Caki2 (cell line): ENCODE measurements around the gene OLIG3. TPM values are rescaled to one million over a fixed set of nuclear protein-coding genes. Genes with fewer than 3 reads are reported as not detected.

Experiments used
- DNase-seq: peaks from one replicate; pipeline ENCODE4 v3.0.0-alpha.2; 2015; ENCODE audit warnings: low read depth
- in situ Hi-C: cut with HindIII; loops from 2 replicates; pipeline ENCODE4 v1.10.0; 2016; ENCODE audit warnings: low sequenced_read_pairs, low pct_unique_long_range_greater_than_20kb, mixed read lengths
- total RNA-seq: library from RNA; depleted of rRNA; stranded (reverse); fragments of >200 nt; shearing (Covaris generic); gene quantifications from 2 replicates; pipeline ENCODE4 v1.2.3, GENCODE V29; 2014; ENCODE audit warnings: low replicate concordance

OLIG3 gene
- total RNA-seq, 1 experiment from 2014 or later = not detected

GRCh38 chr6:137497721-137498463, 3.7 kb upstream of the OLIG3 start:
- in situ Hi-C loops = no loop called here
- no peak for DNase-seq

- in situ Hi-C loops = no loop called here
- no peak for DNase-seq
These were observed 2.9 kb upstream of the OLIG3 start for GRCh38 chr6:137496909-137497720.

GRCh38 chr6:137496368-137496767, 2.2 kb upstream of the OLIG3 start:
- DNase-seq = no peak
- in situ Hi-C loops = no loop called here

GRCh38 chr6:137495703-137496336, 1.6 kb upstream of the OLIG3 start:
- in situ Hi-C loops = no loop called here

GRCh38 chr6:137494988-137495702, 951 bp upstream of the OLIG3 start:
- DNase-seq = no peak
- in situ Hi-C loops = no loop called here

More at GRCh38 chr6:137495703-137496336, 1.6 kb upstream of the OLIG3 start:
- DNase-seq = no peak

- in situ Hi-C loops = no loop called here
These were observed 766 bp downstream of the OLIG3 start for GRCh38 chr6:137493218-137494038.

GRCh38 chr6:137492289-137493217, 1.6 kb downstream of the OLIG3 start:
- in situ Hi-C loops = no loop called here
- no peak for DNase-seq

More at GRCh38 chr6:137493218-137494038, 766 bp downstream of the OLIG3 start:
- DNase-seq = no peak

GRCh38 chr6:137491478-137491877, 2.7 kb downstream of the OLIG3 start:
- in situ Hi-C loops = no loop called here
- no peak for DNase-seq

- in situ Hi-C loops = no loop called here
- DNase-seq = no peak
These were observed 3.2 kb downstream of the OLIG3 start for GRCh38 chr6:137490961-137491360.

- in situ Hi-C loops = no loop called here
- no peak for DNase-seq
These were observed 3.9 kb downstream of the OLIG3 start for GRCh38 chr6:137490006-137490905.

GRCh38 chr6:137489046-137490005, 4.9 kb downstream of the OLIG3 start:
- DNase-seq = no peak
- in situ Hi-C loops = no loop called here

- in situ Hi-C loops = no loop called here
- DNase-seq = no peak
These were observed 5.8 kb downstream of the OLIG3 start for GRCh38 chr6:137488150-137489045.

- DNase-seq = no peak
- in situ Hi-C loops = no loop called here
These were observed 6.4 kb downstream of the OLIG3 start for GRCh38 chr6:137487869-137488149.

GRCh38 chr6:137487181-137487868, 6.9 kb downstream of the OLIG3 start:
- no peak for DNase-seq
- in situ Hi-C loops = no loop called here
